ENCODE measurements around the gene SLC25A34.

DNA sequence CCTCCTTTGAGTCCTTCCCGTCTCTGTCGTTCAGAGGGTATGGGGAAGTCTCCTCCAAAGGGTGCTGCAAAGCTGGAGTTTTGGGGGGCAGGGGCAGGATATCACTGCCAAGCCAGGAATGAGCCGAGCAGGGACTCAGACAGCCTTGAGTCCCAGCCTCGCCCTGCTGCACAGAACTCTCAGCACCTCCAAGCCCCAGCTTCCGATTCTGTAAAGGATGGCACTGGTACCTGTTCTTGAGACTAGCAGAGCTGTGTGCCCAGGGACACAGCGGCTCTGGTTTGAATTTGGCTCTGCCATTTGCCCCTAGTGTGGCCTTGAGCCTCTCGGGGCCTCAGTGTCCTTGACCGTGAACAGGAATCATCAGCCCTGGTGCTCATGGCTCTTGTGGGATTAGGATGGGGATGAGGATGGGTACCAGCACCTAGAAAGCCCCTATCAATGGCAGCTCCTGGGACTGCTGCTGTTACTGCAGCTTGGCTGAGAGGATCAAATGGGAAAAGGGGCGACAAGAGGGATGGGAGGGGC is 21.0 kb downstream of the SLC25A34 start:
- TF ChIP-seq, protein P1, sequence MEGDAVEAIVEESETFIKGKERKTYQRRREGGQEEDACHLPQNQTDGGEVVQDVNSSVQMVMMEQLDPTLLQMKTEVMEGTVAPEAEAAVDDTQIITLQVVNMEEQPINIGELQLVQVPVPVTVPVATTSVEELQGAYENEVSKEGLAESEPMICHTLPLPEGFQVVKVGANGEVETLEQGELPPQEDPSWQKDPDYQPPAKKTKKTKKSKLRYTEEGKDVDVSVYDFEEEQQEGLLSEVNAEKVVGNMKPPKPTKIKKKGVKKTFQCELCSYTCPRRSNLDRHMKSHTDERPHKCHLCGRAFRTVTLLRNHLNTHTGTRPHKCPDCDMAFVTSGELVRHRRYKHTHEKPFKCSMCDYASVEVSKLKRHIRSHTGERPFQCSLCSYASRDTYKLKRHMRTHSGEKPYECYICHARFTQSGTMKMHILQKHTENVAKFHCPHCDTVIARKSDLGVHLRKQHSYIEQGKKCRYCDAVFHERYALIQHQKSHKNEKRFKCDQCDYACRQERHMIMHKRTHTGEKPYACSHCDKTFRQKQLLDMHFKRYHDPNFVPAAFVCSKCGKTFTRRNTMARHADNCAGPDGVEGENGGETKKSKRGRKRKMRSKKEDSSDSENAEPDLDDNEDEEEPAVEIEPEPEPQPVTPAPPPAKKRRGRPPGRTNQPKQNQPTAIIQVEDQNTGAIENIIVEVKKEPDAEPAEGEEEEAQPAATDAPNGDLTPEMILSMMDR (IDR thresholded peaks at IDR 0.05), result no peak
- TF ChIP-seq POLR2A (IDR thresholded peaks at IDR 0.05) (no peak), EP300 (IDR thresholded peaks at IDR 0.05) (no peak)

All from ovary (tissue), 3 donors.